GM19452 (cell line): Measurements from ENCODE around the gene IFNL1.
"Not testable (repeated sequence)": the region's sequence is repeated elsewhere in the genome, so short reads cannot be mapped to it uniquely, and the experiment has no call there.

Experiments used
- ATAC-seq: cut with Tn5 transposase; IDR thresholded peaks from one replicate; pipeline ENCODE4 v1.9.1; 2021; ENCODE audit not compliant: unreplicated experiment

The IFNL1 gene

DNA sequence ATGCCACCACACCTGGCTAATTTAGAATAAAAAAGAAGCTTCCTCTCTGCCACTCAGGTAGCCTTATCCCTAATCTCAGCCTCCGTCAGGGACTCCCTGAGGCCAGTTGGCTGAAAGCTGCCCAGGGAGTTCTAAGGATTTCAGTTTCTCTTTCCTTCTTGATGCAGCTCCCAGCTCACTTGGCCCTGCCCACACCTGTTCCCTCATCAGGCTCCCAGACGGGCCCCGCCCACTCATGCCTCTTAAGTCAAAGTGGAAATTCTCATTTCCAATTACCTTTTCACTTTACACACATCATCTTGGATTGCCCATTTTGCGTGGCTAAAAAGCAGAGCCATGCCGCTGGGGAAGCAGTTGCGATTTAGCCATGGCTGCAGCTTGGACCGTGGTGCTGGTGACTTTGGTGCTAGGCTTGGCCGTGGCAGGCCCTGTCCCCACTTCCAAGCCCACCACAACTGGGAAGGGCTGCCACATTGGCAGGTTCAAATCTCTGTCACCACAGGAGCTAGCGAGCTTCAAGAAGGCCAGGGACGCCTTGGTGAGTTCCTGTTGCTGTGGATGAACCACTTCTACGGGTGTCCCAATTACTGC lies at the start of gene IFNL1:
IFNL1 (plus strand) TSS at position 353 of the 591 bp plus-strand sequence; CDS start at position 368, 15 bp downstream.
- no peak for ATAC-seq

DNA sequence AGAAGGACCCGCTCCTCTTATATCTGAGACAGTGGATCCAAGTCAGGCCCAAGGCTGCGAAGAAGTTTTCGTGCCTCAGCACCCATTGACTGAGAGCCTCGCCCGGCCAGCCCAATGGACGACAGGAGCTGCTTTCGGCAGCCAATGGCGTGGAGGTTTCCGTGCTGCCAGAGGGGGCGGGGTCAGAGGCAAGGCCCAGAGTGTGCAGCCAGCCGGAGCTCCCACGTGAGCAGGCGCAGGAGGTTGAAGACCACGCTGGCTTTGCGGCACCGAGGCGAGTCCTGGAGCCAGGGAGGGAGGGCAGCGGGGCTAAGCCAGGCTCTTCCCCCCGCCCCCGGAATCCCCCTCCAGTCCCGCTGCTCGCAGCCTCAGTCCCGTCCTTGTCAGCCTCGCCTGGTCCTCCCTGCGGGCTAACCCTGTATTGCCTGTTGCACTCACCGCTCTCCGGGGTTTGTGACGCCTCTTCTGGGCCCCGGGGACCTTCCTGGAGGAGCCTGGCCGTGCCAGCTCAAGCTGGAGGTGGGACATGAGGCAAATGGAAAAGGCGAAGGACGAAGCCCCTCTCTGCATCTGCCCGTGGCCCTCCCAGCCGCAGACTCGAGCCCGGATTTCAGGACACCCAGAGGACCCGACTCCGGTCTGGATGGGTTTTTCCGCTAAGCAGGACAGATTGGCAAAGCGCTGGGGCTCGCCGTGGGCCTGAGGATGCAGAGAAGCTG lies 49.1 kb upstream of the IFNL1 start:
- ATAC-seq, result no peak

DNA sequence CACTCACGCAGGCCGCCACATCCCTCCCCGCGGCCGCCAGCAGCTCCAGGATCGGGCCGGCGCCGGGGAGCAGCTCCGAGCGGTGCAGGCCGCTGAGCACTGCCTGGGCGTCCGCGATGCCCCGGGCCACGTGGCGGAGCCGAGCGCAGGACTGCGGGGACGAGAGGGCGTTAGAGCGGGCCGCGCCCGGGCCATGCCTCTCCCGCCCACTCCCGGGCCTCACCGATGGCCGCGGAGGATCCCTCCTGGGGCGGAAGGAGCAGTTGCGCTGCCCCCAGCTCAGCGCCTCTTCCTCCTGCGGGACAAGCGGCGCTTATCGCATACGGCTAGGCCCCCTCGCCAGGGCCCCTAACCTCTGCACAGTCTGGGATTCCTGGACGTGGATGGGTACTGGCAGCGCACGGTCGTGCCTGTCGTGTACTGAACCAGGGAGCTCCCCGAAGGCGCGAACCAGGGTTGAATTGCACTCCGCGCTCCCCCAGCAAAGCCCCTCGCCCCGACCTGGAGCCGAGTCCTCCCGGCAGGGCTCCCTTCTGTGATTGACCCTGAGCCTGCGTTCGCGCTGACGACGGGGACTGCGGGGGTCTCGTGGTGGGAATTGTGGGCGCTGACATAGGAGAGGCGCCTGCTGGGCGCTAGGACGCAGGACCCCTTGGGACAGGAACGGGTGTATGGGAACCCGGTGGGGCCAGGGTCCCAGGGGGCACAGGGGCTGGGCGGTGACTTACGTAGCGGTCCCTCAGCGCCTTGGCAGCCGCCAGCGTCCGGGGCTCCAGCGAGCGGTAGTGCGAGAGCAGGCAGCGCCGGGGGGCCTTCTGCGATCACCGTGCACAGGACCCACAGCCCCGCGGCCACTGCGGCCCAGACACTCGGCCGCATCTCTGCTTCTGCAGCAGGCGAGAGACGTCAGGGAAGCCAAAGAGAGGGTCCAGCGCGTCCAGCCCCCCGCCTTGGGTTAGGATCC lies 48.2 kb upstream of the IFNL1 start:
- ATAC-seq, result no peak

DNA sequence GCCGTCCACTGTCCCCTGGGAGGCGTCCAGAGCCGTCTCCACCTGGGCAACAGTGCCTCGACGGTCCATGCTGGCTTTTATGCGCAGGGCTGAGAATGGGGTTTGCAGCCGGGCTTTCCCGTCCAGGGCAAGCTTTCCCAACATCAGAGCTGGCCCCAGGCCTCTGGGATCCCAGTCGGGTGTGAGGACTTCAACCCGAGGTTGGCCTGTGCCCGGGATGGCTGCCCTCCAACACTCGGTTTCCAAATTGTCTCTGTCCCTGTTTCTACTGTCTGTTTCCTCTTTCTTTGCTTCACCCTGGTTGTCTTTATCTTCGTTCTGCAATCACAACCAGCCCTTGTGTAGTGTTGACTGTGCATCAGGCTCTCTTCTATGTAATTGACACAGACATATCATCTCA lies 47.4 kb upstream of the IFNL1 start, which contains the start of gene IFNL4:
IFNL4 (minus strand) TSS at position 51 of the 400 bp plus-strand sequence.
- ATAC-seq, result no peak

DNA sequence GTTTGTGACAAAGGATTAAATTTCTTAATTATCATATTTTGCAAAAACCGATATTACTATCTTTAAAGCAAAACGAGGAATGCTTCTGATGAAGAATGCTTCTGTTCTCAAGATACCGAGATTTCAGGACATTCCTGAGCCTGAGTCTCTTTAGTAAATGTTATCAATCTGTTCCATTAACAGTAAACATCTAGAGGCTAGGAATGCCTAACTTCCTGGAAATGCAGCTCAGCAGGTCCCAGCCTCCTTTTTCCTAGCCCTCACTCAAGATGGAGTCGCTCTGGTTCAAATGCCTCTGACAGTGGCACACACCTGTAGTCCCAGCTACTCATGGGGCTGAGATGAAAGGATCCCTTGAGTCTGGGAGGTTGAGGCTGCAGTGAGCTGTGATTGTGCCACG lies 45.1 kb upstream of the IFNL1 start:
- ATAC-seq, result no peak

DNA sequence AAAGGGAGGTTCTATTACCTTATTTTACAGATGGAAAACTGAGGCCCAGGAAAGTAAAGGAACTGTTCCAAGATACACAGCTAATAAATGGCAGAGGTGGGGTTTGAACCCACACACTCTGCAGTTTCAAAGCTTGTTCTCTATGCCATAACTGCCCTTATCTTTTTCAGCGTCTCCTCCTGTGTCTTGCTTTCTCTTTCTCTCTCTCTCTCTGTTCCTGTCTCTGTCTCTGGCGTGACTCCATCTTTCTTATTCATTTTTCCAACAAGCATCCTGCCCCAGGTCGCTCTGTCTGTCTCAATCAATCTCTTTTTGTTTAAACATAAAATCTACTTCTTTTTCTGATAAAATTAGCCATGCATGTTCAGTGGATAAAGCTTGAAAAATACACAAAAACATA lies 44.4 kb upstream of the IFNL1 start:
- no peak for ATAC-seq

DNA sequence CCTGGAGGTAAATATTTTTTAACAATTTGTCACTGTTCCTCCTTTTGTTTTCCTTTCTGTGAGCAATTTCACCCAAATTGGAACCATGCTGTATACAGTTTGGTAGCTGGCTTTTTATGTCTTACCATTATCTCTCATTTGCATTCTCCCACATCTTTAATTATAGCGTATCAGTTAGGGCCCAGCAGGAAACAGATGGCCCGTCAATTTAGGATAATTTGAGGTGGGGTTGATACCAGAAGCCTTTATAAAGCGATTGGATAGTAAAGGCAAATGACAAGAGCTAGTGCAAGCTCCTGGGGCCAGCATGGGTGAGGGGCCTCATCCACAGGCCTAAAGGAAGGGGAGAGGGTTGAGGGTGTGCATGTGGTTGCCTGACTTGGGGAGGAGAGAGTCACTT lies 43.7 kb upstream of the IFNL1 start:
- no peak for ATAC-seq

DNA sequence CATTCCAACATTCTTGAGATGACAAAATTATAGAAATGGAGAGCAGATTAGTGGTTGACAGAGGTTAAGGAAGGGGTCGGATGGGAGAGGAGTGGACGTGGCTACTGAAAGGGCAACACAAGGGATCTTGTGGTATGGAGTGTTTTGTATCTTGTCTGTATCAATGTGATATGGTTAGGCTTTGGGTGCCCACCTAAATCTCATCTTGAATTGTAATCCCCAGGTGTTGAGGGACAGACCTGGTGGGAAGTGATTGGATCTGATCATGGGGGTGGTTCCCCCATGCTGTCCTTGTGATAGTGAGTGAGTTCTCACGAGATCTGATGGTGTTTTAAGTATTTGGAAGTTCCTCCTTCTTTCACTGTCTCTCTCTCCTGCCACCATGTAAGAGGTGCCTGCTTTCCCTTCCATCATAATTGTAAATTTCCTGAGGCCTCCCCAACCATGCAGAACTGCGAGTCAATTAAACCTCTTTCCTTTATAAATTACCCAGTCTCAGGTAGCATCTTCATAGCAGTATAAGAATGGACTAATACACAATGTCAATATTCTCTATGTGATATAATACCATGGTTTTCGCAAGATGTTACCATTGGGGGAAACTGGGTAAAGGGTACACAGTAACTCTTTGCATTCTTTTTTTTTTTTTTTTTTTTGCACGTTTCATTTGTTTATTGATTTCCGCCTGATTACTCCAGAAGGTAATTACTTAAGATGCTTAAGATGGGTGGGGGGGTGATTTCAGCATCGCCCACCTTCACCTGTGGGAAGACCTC lies 42.6 kb upstream of the IFNL1 start:
- ATAC-seq, result no peak

DNA sequence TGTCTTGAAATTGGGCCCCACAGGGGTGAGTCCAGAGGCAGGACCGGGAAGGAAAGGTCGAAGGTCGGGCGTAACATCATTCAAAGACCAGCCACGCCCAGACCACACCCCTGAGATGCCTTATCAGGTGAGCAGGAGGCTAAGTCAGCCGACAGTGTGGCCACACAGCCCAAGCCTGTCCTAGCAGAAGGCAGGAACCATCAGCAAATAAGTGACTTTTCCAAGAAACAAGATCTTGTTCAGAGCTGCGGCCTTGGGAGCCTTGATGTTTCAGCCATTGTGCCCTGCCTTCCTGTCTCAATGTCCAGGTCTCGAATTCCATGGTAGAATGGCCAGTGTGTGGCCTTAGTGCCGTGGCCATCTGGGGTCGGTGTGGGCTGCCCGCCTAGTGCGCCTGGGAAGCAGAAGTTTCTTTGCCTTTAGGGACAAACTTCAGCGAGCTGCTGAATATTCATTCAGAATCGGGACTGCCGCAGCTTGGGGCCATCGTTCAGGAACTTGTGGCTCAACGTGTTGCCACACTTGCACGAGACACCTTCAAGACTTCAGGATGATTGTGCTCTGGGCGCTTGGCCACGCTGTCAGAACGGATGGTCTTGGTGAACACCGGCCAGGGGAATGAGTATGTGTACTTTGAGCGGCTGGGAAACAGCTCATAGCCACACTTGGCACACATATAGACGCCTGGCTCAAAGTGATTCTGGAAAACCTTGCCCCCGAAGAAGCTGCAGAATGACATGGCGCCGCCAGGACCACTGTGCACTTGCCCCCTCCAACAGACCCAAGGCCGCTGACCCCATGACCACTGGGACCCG lies 41.5 kb upstream of the IFNL1 start:
- no peak for ATAC-seq

DNA sequence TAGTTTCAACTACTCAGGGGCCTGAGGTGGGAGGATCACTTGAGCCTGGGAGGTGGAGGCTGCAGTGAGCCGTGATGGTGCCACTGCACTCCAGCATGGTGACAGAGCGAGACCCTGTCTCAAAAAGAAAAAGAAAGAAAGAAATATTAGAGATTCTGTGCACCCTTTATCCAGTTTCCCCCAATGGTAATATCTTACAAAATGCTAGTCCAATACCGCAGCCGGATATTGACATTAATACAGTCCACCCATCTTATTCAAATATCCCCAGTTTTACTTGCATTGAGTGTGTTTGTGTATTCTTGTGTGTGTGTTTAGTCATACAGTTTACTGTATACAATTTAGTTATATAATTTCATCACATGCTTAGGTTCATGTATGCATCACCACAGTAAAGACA lies 39.0 kb upstream of the IFNL1 start:
- no peak for ATAC-seq

DNA sequence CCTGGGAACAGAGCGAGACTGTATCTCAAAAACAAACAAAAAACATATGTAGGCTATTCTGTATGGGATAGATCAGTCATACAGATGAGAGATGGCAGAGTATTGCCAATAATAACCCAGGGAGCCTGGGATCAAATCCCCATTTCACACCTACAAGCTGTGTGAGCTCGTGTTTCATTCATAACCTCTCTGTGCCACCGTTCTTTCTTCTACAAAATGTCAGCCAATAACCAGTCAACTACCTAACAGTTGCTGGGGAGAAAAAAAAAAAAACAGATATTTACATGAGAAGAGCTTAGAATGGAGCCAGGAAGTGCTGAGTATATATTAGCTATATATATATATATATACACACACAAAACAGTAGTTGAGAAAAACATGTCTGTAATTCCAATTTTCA lies 34.5 kb upstream of the IFNL1 start:
- ATAC-seq, result no peak

DNA sequence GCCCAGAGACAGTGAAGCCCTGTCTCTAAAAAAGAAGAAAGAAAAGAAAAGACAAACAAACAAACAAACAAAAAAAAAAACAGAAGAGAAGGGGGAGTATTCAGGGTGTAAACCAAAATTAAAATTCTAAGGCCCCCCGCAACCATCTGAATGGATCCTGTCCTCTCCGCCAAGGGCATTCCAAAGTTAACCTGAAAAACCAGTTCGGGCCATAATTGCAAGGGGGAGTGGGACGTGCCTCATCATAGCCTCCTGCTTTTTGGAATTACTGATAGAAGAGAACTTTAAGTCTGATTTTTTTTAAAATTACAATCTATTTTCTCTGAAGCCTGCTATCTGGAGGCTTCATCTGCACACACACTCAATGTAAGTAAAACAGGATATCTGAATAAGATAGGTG lies 33.7 kb upstream of the IFNL1 start:
- no peak for ATAC-seq

DNA sequence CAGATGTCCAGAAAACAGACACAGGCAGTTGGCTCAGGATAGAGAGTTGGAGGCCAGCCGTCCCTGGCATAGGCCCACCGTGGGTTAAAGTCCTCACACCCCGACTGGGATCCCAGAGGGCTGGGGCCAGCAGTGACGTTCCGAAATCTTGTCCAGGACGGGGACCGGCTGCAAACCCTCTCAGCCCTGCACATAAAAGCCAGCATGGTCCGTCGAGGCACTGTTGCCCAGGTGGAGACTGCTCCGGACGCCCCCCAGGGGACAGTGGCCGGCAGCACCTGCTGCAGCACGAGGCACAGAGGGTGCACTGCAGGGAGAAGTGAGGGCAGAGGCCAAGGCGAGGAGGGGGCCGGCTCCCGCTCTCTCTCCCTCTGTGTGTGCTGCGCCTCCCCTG lies 32.3 kb upstream of the IFNL1 start:
- no peak for ATAC-seq

DNA sequence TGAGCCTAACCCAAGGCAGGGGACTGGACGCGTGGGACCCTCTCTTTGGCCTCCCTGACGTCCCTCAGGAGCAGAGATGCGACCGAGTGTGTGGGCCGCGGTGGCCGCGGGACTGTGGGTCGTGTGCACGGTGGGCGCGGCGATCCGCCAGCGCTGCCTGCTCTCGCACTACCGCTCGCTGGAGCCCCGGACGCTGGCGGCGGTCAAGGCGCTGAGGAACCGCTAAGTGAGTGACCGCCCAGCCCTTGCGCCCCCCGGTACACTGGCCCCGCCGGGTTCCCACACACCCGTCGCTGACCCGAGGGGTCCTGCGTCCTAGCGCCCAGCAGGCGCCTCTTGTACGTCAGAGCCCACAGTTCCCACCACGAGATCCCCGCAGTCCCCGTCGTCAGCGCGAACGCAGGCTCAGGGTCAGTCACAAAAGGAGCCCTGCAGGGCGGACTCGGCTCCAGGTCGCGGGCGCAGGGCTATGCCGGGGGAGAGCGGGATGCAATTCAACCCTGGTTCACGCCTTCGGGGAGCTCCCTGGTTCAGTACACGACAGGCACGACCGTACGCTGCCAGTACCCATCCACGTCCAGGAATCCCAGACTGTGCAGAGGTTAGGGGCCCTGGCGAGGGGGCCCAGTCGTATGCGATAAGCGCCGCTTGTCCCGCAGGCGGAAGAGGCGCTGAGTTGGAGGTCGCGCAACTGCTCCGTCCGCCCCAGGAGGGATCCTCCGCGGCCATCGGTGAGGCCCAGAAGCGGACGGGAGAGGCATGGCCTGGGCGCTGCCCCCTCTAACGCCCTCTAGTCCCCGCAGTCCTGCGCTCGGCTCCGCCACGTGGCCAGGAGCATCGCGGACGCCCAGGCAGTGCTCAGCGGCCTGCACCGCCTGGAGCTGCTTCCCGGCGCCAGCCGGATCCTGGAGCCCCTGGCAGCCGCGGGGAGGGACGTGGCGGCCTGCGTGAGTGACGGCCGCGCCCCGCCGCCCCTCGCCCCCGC lies 31.6 kb upstream of the IFNL1 start:
- no peak for ATAC-seq

DNA sequence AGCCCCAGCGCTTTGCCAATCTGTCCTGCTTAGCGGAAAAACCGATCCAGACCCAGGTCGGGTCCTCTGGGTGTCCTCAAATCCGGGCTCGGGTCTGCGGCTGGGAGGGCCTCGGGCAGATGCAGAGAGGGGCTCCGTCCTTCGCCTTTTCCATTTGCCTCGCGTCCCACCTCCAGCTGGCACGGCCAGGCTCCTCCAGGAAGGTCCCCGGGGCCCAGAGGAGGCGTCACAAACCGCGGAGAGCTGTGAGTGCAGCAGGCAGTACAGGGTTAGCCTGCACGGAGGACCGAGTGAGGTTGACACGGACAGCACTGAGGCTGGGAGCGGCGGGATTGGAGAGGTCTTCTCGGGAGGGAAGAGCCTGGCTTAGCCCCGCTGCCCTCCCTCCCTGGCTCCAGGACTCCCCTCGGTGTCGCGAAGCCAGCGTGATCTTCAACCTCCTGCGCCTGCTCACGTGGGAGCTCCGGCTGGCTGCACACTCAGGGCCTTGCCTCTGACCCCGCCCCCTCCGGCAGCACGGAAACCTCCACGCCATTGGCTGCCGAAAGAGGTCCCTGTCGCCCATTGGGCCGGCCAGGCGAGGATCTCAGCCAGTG lies 30.8 kb upstream of the IFNL1 start:
- ATAC-seq, result no peak

DNA sequence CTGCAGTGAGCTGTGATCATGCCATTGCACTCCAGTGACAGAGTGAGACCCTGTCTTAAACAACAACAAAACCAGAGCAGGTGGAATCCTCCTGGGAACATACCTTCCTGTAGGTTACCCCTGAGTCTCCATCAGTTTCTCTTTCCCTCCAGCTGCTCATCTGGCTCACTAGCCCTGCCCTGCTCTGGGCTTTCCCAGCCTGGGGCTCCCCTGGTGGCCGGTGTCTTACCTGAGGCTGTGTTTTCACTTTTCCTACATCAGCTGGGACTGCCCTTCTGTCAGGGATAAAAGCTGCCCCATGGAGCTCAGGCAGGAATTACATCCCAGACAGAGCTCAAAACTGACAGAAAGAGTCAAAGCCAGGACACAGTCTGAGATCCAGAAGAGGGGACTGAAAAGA lies 28.1 kb upstream of the IFNL1 start, which contains the start of gene IFNL2:
IFNL2 (plus strand) TSS at position 312 of the 400 bp plus-strand sequence. CDS start 173 bp downstream, outside the sequence.
- ATAC-seq, result not testable (repeated sequence)

DNA sequence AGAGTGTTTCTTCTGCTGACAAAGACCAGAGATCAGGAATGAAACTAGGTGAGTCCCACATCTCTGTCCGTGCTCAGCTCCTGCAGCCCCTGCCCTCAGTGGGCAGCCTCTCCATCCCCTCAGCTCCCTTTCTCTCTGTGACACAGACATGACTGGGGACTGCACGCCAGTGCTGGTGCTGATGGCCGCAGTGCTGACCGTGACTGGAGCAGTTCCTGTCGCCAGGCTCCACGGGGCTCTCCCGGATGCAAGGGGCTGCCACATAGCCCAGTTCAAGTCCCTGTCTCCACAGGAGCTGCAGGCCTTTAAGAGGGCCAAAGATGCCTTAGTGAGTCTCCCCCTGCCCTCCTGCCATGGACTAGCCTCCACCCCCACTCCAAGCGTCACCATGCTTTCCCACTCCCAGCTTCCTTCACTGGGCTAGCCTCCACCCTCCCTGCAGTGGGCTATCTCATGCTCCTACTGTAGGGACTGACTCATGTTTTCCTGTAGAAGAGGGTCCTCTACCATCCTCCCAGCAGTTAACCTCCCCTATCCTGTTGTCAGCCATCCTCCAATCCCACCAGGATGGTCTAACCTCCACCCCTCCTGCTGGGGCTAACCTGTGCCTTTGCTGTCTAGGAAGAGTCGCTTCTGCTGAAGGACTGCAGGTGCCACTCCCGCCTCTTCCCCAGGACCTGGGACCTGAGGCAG lies 27.5 kb upstream of the IFNL1 start:
- not testable (repeated sequence) for ATAC-seq

DNA sequence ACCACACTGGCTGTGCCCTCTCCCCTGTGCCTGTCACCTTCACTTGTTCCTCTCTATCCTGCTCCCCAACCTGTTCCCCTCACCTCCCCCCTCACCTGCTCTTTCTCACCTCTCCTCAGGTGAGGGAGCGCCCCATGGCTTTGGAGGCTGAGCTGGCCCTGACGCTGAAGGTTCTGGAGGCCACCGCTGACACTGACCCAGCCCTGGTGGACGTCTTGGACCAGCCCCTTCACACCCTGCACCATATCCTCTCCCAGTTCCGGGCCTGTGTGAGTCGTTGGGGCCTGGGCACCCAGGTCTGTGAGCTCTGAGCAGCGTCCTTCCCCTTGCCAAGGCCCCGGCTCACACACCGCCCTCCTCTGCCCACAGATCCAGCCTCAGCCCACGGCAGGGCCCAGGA lies 26.8 kb upstream of the IFNL1 start:
- ATAC-seq, result not testable (repeated sequence)
